Fibroblast of villous mesenchyme (primary cell): Measurements from ENCODE around the gene EXOC2. TPM values are rescaled to one million over a fixed set of nuclear protein-coding genes. Genes with fewer than 3 reads are reported as not detected.

Source experiments
- DNase-seq: peaks from one replicate; pipeline ENCODE4 v3.0.0-alpha.2; 2010; ENCODE audit warnings: low read depth
- H3K4me3 ChIP-seq: 2 replicates; pipeline ENCODE4 v1.5.1; 2011; ENCODE audit warnings: low read depth, mild to moderate bottlenecking, low read length
- total RNA-seq: library from RNA; depleted of rRNA; stranded (reverse); fragments of >200 nt; gene quantifications from 2 replicates; pipeline ENCODE4 v1.2.3, GENCODE V29; 2012
- TF ChIP-seq, protein P1 (sequence below): IDR thresholded peaks from 2 replicates; pipeline ENCODE4 v1.5.1; 2012; ENCODE audit warnings: low read depth, mild to moderate bottlenecking, low read length; ENCODE audit not compliant: insufficient read depth

The EXOC2 gene
- total RNA-seq, 1 donor, result 29.8 TPM

DNA sequence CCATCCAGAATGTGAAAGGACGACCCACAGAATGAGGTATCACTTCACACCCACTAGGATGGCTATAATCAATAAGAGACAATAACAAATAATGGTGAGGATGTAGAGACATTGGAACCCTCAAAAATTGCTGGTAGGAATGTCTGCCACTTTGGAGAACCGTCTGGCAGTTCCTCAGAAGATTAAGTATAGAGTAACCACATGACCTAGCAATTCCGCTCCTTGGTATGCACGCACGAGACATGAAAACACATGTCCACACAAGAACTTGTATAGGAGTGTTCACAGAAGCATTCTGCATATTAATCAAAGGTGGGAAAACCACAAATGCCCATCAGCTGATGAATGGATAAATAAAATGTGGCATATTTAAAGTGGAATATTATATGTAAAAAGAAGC is 200.8 kb downstream of the EXOC2 start:
- no peak for DNase-seq
- TF ChIP-seq, protein P1, sequence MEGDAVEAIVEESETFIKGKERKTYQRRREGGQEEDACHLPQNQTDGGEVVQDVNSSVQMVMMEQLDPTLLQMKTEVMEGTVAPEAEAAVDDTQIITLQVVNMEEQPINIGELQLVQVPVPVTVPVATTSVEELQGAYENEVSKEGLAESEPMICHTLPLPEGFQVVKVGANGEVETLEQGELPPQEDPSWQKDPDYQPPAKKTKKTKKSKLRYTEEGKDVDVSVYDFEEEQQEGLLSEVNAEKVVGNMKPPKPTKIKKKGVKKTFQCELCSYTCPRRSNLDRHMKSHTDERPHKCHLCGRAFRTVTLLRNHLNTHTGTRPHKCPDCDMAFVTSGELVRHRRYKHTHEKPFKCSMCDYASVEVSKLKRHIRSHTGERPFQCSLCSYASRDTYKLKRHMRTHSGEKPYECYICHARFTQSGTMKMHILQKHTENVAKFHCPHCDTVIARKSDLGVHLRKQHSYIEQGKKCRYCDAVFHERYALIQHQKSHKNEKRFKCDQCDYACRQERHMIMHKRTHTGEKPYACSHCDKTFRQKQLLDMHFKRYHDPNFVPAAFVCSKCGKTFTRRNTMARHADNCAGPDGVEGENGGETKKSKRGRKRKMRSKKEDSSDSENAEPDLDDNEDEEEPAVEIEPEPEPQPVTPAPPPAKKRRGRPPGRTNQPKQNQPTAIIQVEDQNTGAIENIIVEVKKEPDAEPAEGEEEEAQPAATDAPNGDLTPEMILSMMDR, result no peak
- no peak overlapping the region for H3K4me3 ChIP-seq

DNA sequence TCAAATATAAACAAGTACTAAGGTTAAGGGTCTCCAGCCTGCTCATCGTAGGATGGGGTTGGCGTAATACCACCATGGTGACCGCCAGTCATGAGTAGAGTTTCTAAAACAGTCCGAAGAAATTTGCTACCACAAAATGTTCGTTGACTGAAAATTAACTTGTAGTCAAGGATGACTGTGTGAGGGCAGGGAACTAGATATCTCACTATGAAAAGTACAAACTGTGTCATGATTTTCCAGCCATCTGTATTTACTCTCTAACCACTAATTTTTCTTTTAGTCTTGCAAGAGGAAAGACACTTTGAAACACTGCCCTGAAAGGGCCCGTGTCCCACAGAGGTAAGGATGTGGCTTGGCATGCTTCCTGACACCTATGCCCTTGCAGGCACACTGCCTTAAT is 201.7 kb downstream of the EXOC2 start:
- H3K4me3 ChIP-seq, result no peak overlapping the region
- DNase-seq, result no peak
- TF ChIP-seq, protein P1, result no peak

DNA sequence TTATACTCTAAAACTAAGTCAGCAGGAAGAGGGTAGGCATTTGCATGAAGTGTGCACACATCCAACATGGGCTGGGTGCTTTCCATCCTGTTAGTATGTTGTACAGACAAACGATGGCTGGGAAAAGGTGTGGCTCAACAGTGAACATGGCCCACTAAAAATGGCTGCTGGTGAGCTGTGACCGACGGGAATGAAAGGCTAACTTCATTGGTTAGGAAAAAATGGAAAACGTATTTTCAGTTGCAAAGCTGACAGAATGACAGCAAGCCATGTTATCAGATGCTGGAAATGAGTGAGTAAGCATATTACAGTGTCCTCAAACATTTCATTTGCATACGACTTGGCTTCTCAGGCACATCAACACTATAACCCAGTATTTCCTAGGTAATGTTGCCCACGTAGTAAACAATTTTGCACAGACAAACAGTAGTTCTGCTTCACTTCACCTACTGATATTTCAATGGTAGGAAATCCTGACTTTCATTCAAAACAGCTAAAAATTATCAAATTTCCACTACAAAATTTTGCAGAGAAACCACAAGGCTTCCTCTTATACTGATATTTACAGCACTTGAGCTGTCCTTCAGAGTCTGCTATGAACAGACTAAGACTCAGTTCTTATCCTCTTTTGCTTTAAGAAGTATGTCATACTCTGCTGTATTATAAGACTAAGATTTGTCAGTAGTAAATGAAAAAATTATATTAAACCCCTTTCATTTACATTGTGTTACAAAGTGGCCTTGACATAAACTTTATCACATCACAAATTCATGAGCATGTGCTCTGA is 202.5 kb downstream of the EXOC2 start:
- TF ChIP-seq, protein P1, result no peak
- H3K4me3 ChIP-seq, result no peak overlapping the region

DNA sequence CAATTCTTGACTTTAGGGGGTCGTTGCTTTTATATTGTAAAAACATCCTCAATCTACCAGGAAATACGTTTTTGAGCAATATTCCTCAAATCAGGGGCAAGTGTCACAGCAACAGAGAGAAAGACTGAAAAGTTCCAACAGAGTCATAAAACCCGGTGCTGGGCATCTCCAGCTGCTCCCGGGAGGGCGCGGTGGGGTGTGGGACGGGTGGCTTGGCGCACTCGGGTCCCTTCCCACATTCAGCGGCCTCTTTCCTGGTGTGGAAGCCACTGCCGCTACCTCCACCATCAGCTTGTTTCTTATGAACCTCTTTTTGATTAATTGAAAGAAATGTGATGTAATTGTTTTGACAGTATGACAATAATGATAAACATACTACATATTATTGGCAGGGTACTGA is 203.2 kb downstream of the EXOC2 start:
- TF ChIP-seq, protein P1, result no peak
- no peak for DNase-seq
- no peak overlapping the region for H3K4me3 ChIP-seq

More for the DNA sequence above, 202.5 kb downstream of the EXOC2 start:
- DNase-seq, result no peak

DNA sequence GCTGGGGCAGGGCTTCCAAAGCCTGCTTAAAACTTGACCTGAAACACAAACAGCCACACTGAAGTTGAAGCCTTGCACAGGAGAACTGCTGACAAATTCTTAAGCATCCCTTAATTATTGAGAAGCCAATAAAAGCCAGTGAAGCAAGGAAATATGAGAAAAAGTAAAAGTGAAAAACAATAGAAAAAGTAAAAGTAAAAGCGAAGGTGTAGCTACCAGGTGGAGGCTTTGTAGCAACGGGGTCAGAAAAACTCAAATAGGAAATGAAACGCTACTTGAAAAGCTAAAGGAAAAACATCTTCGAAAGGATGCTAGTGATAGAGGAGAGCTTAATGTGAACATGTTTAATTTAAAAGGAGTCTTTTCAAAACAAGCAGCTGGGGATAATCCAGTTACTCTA is 203.9 kb downstream of the EXOC2 start:
- DNase-seq, result no peak
- H3K4me3 ChIP-seq, result no peak overlapping the region
- TF ChIP-seq, protein P1, result no peak

DNA sequence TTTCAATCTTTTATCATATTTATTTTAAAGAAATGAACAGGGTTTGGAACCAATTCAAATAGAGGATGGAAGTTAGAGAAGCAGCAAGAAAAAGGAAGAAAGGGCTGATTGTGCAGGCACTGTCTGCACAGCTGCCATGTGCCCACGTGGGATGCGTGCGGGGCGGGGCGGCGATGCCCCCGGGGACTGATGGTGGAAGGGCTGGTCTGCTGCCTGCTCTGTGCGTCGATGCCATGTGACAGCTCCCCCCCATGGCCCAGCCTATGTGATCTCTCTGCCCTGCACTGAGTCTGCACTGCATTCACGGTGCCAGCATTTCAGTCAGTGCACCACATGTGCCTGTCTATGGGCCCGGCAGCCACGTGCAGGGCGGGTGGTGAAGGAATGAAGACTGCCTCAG is 205.0 kb downstream of the EXOC2 start:
- no peak for DNase-seq
- TF ChIP-seq, protein P1, result no peak
- no peak overlapping the region for H3K4me3 ChIP-seq

DNA sequence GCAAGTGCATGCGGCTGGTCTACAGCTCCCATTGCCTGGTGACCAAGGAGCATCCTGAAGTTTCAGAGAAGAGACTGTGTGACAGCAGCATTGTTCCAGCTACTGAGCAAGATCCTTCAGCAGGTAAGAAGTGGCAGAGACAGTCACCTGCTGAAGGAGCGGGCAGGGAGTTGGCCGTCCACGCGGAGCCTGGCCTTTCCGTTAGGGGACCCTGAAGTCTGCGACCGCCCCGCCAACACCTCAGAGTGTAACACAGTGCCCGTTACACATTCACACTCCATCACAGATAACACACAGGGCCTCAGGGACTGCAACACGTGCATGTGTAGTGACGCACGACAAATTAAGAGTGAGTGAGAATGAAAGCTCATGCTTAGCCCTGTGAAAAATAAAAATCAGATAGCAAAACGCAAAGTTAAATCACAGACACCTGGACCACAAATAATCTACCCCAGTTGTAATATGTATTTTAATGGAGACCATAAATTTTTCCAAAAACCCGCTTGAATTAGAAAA is 207.2 kb downstream of the EXOC2 start:
- DNase-seq, result no peak
- H3K4me3 ChIP-seq, result no peak overlapping the region
- TF ChIP-seq, protein P1, result no peak
